Measurements from ENCODE around the gene TULP4. TPM values are rescaled to one million over a fixed set of nuclear protein-coding genes. Genes with fewer than 3 reads are reported as not detected.
A peak's percentile ranks its signal among the peaks of the same experiment; 100 is the strongest.

The TULP4 gene
- total RNA-seq, 1 donor from 2014 or later = 171 TPM

DNA sequence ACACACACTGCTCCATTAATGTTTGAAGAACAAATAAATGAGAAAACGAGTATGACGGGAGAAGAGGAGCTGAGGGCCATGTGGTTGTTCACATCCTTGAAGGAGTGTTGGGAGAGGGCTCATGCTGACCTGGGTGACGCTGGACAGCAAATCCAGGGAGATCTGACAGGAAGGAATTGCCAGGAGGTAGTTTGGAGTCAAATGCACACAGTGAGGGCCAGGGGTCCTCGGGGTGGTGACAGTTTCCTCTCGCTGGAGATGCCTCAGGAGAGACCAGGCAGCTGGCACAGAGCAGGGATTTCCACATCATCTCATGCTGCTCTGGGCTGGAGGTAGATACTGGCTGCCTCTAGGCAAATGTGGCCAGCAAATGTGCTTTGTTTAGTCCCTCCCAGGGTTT lies 245.7 kb downstream of the TULP4 start:
- H3K4me3 Mint-ChIP-seq (ENCODE audit: low read depth) = peak overlapping the region; percentile 8
- DNase-seq (ENCODE audit: low spot score, unreplicated experiment) = no peak
- H3K4me1 Mint-ChIP-seq (ENCODE audit: low read depth) = peaks cover 51% of the 10 kb centered on the region
- no peak overlapping the region for H3K27ac Mint-ChIP-seq
- H3K36me3 Mint-ChIP-seq (ENCODE audit: insufficient read depth) = no peaks in the 10 kb centered on the region
- TF ChIP-seq, protein P1, sequence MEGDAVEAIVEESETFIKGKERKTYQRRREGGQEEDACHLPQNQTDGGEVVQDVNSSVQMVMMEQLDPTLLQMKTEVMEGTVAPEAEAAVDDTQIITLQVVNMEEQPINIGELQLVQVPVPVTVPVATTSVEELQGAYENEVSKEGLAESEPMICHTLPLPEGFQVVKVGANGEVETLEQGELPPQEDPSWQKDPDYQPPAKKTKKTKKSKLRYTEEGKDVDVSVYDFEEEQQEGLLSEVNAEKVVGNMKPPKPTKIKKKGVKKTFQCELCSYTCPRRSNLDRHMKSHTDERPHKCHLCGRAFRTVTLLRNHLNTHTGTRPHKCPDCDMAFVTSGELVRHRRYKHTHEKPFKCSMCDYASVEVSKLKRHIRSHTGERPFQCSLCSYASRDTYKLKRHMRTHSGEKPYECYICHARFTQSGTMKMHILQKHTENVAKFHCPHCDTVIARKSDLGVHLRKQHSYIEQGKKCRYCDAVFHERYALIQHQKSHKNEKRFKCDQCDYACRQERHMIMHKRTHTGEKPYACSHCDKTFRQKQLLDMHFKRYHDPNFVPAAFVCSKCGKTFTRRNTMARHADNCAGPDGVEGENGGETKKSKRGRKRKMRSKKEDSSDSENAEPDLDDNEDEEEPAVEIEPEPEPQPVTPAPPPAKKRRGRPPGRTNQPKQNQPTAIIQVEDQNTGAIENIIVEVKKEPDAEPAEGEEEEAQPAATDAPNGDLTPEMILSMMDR (IDR thresholded peaks at IDR 0.05; ENCODE audit: unreplicated experiment) = no peak
- H3K27me3 Mint-ChIP-seq = no peaks in the 10 kb centered on the region
- no peaks in the 10 kb centered on the region for H3K9me3 Mint-ChIP-seq (ENCODE audit: low read depth)

DNA sequence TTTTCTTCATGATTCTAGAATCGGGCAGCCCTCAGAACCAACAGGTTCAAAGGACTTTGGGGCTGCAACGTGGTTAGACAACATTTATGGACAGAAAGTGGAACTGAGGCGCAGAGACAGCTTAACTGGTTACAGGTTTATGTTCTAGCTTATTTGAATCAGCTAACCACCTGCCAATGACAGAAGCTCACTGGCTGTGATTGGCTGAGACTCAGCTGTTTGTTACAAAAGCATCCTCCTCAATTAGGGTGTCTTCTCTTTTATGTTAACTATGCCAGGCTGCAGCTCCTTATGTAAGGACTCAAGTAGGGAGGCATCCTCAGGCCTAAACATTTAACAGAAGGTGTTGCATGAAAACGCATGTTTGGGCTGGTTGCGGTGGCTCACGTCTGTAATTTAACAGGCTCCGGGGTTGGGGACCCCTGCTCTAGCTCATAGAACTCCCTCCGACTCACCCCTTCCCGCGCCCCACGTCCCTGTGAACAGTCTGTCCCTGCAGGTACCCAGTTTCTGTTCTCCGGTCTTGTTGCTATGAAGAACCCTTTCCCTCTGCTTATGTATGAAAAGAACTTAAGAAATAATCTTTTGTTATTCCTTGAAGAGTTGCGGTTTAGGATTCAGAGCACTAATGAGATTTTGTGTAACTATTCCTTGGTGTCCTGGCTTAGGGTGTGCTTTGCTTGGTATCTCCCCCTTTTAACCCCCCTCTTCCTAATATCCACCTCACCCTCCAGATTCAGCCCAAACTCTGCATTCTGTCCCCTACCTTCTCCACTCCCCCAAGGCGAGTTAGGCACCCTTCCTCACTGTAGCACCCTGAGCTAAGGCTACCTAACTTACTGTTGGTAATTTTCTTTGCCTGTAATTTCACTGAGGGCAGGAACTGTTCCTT lies 246.4 kb downstream of the TULP4 start:
- Mint-ChIP-seq H3K4me1 (ENCODE audit: low read depth) (peaks cover 51% of the 10 kb centered on the region), H3K4me3 (ENCODE audit: low read depth) (peak overlapping the region; percentile 60), H3K27ac (peak overlapping the region; percentile 46), H3K9me3 (ENCODE audit: low read depth) (no peaks in the 10 kb centered on the region), H3K27me3 (no peaks in the 10 kb centered on the region), H3K36me3 (ENCODE audit: insufficient read depth) (no peaks in the 10 kb centered on the region)
- DNase-seq (ENCODE audit: low spot score, unreplicated experiment) = no peak
- TF ChIP-seq, protein P1 (IDR thresholded peaks at IDR 0.05; ENCODE audit: unreplicated experiment) = no peak

DNA sequence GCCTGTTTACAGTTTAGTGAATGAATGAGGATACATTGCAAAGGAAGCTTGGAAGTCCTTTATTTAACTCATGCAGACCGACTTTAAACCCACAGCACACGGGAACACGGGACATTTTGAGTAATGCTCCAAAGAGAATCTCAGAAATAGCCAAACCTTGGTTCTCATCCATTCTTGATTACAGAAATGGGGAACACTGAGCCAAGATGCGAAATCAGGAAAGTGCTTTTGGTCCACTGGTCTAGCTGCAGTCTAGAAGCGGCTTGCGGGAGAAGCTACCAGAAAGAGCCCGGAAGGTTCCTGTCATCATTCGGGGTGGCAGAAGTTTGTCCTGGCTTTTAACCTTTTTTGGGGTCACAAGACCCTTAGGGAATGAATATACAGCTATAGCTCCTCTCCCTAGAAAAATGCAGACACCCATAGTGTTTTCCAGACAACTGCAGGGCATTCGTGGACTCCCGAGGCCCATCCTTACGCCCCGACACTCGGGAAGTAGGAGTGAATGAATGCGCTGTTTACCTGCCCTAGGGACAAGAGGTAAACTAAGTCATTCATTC lies 247.2 kb downstream of the TULP4 start:
- TF ChIP-seq, protein P1 (IDR thresholded peaks at IDR 0.05; ENCODE audit: unreplicated experiment) = no peak
- no peaks in the 10 kb centered on the region for H3K9me3 Mint-ChIP-seq (ENCODE audit: low read depth)
- DNase-seq (ENCODE audit: low spot score, unreplicated experiment) = no peak
- peak overlapping the region; percentile 60 for H3K4me3 Mint-ChIP-seq (ENCODE audit: low read depth)
- H3K4me1 Mint-ChIP-seq (ENCODE audit: low read depth) = peaks cover 49% of the 10 kb centered on the region
- H3K27ac Mint-ChIP-seq = peak overlapping the region; percentile 43
- H3K36me3 Mint-ChIP-seq (ENCODE audit: insufficient read depth) = no peaks in the 10 kb centered on the region
- no peaks in the 10 kb centered on the region for H3K27me3 Mint-ChIP-seq

DNA sequence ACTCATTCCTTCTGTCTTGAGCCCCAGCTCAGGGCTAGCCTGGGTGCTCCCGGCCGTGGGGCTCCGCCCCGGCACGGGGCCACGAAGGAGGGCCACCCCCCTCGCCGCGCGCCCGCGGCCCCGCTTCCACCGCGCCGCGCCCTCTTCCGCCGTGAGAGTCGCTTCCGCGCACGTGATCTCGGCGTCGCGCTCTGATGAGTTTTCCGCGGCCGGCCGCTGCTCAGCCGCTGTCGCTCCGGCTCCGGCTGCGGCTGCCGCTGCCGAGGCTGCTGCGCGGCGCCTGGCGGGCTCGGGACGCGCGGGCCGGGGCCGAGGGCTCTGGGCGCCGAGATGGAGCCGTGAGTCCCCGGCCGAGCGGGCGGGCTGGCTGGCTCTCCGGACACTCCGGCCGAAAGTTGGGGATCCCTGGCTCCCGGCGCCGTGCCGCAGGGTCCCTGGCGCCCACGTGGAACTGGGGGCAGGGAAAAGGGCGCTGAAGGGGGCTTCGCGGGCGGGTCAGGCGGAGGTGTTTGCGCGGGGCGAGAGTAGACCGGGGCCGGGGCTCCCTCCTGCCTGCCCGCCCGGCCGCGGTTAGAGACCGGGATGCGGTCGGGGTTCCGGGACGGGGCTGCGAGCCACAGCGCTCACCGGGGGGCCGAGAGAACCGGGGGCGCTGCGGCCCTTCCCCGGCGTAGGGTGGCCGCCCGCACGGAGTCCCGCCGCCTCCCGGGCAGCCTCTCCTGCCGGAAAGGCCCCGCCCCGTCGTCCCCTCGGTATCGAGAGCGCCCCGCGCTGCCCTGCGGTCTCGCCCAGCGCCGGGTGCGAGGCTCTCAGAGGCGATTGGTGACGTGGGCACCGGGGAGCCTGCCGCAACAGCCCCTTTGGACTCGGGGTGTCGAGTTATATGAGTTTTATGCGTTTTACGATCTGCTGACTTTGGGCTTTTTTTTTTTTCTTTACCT lies 247.9 kb downstream of the TULP4 start, which contains the start of gene TMEM181:
Gene TMEM181 (plus strand): TSS at position 197 of the 941 bp plus-strand sequence. CDS start 134 bp downstream, at position 331.
- peaks cover 42% of the 10 kb centered on the region for H3K4me1 Mint-ChIP-seq (ENCODE audit: low read depth)
- peak; percentile 55 for DNase-seq (ENCODE audit: low spot score, unreplicated experiment)
- TF ChIP-seq, protein P1 (IDR thresholded peaks at IDR 0.05; ENCODE audit: unreplicated experiment) = no peak
- peak within 1 kb of the TSS; percentile 98 for H3K27ac Mint-ChIP-seq
- no peaks in the 10 kb centered on the region for H3K27me3 Mint-ChIP-seq
- H3K36me3 Mint-ChIP-seq (ENCODE audit: insufficient read depth) = no peaks in the 10 kb centered on the region
- H3K9me3 Mint-ChIP-seq (ENCODE audit: low read depth) = no peaks in the 10 kb centered on the region
- peak within 1 kb of the TSS; percentile 93 for H3K4me3 Mint-ChIP-seq (ENCODE audit: low read depth)
